Endothelial cell of umbilical vein (primary cell): ENCODE data around the gene TESK1. TPM values are rescaled to one million over a fixed set of nuclear protein-coding genes. Genes with fewer than 3 reads are reported as not detected.

Experiments used
- BruUV-seq: library from RNA; stranded (reverse); fragments of 400-500 nt; replicated peaks from 2 replicates; lab custom pipeline; 2021; lab: Mats Ljungman, UMichigan
- CTCF ChIA-PET: fragments of 300-600, 350-600 bp; sonication (Branson Sonifier 250); formaldehyde crosslinking; loops from one replicate; lab custom pipeline; 2021; ENCODE audit warnings: antibody characterized with exemption, inconsistent platforms; lab: Charles Lee
- POLR2A ChIA-PET: fragments of 300-600, 350-600 bp; sonication (Branson Sonifier 250); formaldehyde crosslinking; loops from one replicate; lab custom pipeline; 2021; ENCODE audit warnings: antibody characterized with exemption, inconsistent platforms; lab: Charles Lee
- DNase-seq: peaks from one replicate; pipeline ENCODE4 v3.0.0-alpha.2; 2011; ENCODE audit warnings: low read depth, low spot score
- FAIRE-seq: peaks from 2 replicates; lab custom pipeline; 2011; peaks lifted over from hg19 to GRCh38; lab: Jason Lieb, UNC
- H2AFZ ChIP-seq: 2 replicates; pipeline ENCODE4 v1.6.0; 2012; ENCODE audit warnings: low read depth, low read length, control low read depth, inconsistent platforms
- H3K27ac ChIP-seq: 2 replicates; pipeline ENCODE4 v1.5.1; 2011; ENCODE audit warnings: low read depth, mild to moderate bottlenecking, control low read depth, low read length, moderate library complexity; ENCODE audit not compliant: insufficient read depth
- H3K27me3 ChIP-seq, 2 experiments: 2 replicates each; pipeline versions ENCODE4 v1.6.0 to v1.6.1; 2011; ENCODE audit warnings: low read length in 2 of 2, mixed read lengths in 1 of 2; ENCODE audit not compliant: control insufficient read depth in 2 of 2, insufficient read depth in 2 of 2
- H3K36me3 ChIP-seq, 2 experiments: 2 replicates in 1 of 2; 3 replicates in 1 of 2; pipeline ENCODE4 v1.5.1; 2011; ENCODE audit warnings: low read length in 2 of 2, mild to moderate bottlenecking in 1 of 2, moderate library complexity in 1 of 2; ENCODE audit not compliant: control insufficient read depth in 2 of 2, insufficient read depth in 2 of 2; ENCODE audit errors: extremely low read depth in 1 of 2
- H3K4me1 ChIP-seq: 3 replicates; pipeline ENCODE4 v1.5.1; 2011; ENCODE audit warnings: mild to moderate bottlenecking, low read length; ENCODE audit not compliant: control insufficient read depth, insufficient read depth; ENCODE audit errors: extremely low read depth
- H3K4me2 ChIP-seq: 2 replicates; pipeline ENCODE4 v1.6.1; 2011; ENCODE audit warnings: low read length, control low read depth, mixed read lengths; ENCODE audit not compliant: insufficient read depth
- H3K4me3 ChIP-seq, 3 experiments: fragments of 200-600 bp in 1 of 3; sonication (generic), shearing (Covaris generic) in 1 of 3; replicated peaks in 1 of 3; 2 replicates each; pipeline ENCODE4 v1.5.1; 2011 to 2016; ENCODE audit warnings: control low read depth in 3 of 3, low read length in 3 of 3, mild to moderate bottlenecking in 2 of 3, inconsistent platforms in 1 of 3, low read depth in 1 of 3, moderate library complexity in 1 of 3; ENCODE audit not compliant: insufficient read depth in 1 of 3
- H3K79me2 ChIP-seq: 2 replicates; pipeline ENCODE4 v1.6.0; 2012; ENCODE audit warnings: low read length, inconsistent platforms; ENCODE audit not compliant: control insufficient read depth, insufficient read depth
- H3K9ac ChIP-seq: replicated peaks from 2 replicates; pipeline ENCODE3; 2011; ENCODE audit warnings: low read length, control low read depth; ENCODE audit not compliant: insufficient read depth; ENCODE audit errors: extremely low read depth
- H3K9me1 ChIP-seq: replicated peaks from 3 replicates; pipeline ENCODE4 v1.6.0; 2011; ENCODE audit warnings: mild to moderate bottlenecking, low read length; ENCODE audit not compliant: control insufficient read depth, insufficient read depth; ENCODE audit errors: extremely low read depth
- H3K9me3 ChIP-seq: replicated peaks from 2 replicates; pipeline ENCODE4 v1.5.1; 2012; ENCODE audit warnings: low read length, inconsistent platforms; ENCODE audit not compliant: control insufficient read depth, insufficient read depth
- H4K20me1 ChIP-seq: replicated peaks from 2 replicates; pipeline ENCODE3; 2011; ENCODE audit warnings: mild to moderate bottlenecking, low read length; ENCODE audit not compliant: control insufficient read depth, insufficient read depth; ENCODE audit errors: extremely low read depth
- CTCF ChIP-seq, 2 donors: IDR thresholded peaks; 1 replicate in 1 of 2; 2 replicates in 1 of 2; pipeline ENCODE4 v1.5.1; 2011; ENCODE audit warnings: low read length in 2 of 2, mild to moderate bottlenecking in 2 of 2, moderate library complexity in 2 of 2, control low read depth in 1 of 2, inconsistent platforms in 1 of 2, low read depth in 1 of 2; ENCODE audit not compliant: insufficient read depth in 1 of 2; ENCODE audit errors: extremely low read depth in 1 of 2
- EZH2 ChIP-seq: IDR thresholded peaks from 2 replicates; pipeline ENCODE4 v1.6.1; 2012; ENCODE audit warnings: borderline replicate concordance, low read depth, mild to moderate bottlenecking, moderate library complexity, low read length, inconsistent platforms; ENCODE audit not compliant: severe bottlenecking
- FOS ChIP-seq: IDR thresholded peaks from 2 replicates; pipeline ENCODE4 v1.6.1; 2011; ENCODE audit warnings: mild to moderate bottlenecking, low read length, moderate library complexity, borderline replicate concordance; ENCODE audit not compliant: insufficient read depth
- GATA2 ChIP-seq: IDR thresholded peaks from 2 replicates; pipeline ENCODE4 v1.7.0; 2011; ENCODE audit warnings: low read depth, mild to moderate bottlenecking, moderate library complexity, mixed read lengths, low read length; ENCODE audit not compliant: insufficient read length, insufficient read depth
- JUN ChIP-seq: IDR thresholded peaks from 2 replicates; pipeline ENCODE4 v1.6.1; 2011; ENCODE audit warnings: borderline replicate concordance, low read depth; ENCODE audit not compliant: insufficient read length, insufficient read depth
- MAX ChIP-seq: IDR thresholded peaks from 2 replicates; pipeline ENCODE4 v1.6.1; 2011; ENCODE audit not compliant: insufficient read depth, insufficient read length
- MYC ChIP-seq: IDR thresholded peaks from one replicate; pipeline ENCODE4 v1.6.1; 2011; ENCODE audit warnings: mild to moderate bottlenecking, low read depth, low read length
- POLR2A ChIP-seq: IDR thresholded peaks from 2 replicates; pipeline ENCODE4 v1.6.1; 2012; ENCODE audit warnings: low read depth, mild to moderate bottlenecking, control low read depth, low read length
- POLR2AphosphoS5 ChIP-seq: IDR thresholded peaks from 2 replicates; pipeline ENCODE4 v1.6.1; 2012; ENCODE audit warnings: low read depth, mild to moderate bottlenecking, control low read depth, low read length, moderate library complexity; ENCODE audit not compliant: insufficient read depth
- dilution Hi-C: fragments of 300-500 bp; cut with MboI; formaldehyde crosslinking; loops from one replicate; pipeline ENCODE4 v1.15.0; 2019; ENCODE audit warnings: low sequenced_read_pairs; ENCODE audit not compliant: extremely low pct_ligation_motif_present
- intact Hi-C: fragments of 100-400 bp; cut with micrococcal nuclease; formaldehyde crosslinking; loops from one replicate; pipeline ENCODE4 v1.10.0; 2022
- polyA plus RNA-seq, 4 experiments: library from polyadenylated mRNA; depleted of rRNA in 3 of 4; stranded (reverse) in 3 of 4; unstranded in 1 of 4; fragments of >200 nt; gene quantifications; 2 replicates each; pipeline versions ENCODE4 v1.2.1 to v1.2.3, GENCODE V29; 2011 to 2012; ENCODE audit warnings: missing spikeins in 1 of 4
- total RNA-seq: library from RNA; stranded (reverse); gene quantifications from 2 replicates; pipeline ENCODE4 v1.2.3, GENCODE V29; 2021

TESK1 gene
- total and polyA plus RNA-seq, 2 donors (not counting 3 experiments of a cell fraction or from before 2014, with no cell fraction given) = 25.3 to 26.4 TPM

GRCh38 chr9:35606726-35607125 is 1.7 kb downstream of the TESK1 start:
- Histone ChIP-seq H3K4me3 (no peak overlapping the region), H2AFZ (no peak overlapping the region), H3K9ac (no peak overlapping the region), H3K36me3 (peaks cover 3 to 14% of the 10 kb centered on the region in 2 experiments), H3K4me2 (no peak overlapping the region), H3K27me3 (no peaks in the 10 kb centered on the region), H3K9me1 (no peaks in the 10 kb centered on the region), H3K79me2 (no peaks in the 10 kb centered on the region), H4K20me1 (no peaks in the 10 kb centered on the region), H3K27ac (no peak overlapping the region), H3K4me1 (peaks cover 16% of the 10 kb centered on the region), H3K9me3 (no peaks in the 10 kb centered on the region)
- TF ChIP-seq POLR2AphosphoS5 (no peak), CTCF (IDR thresholded peaks at IDR 0.05; ENCODE audit: extremely low read depth in 1 of 2, insufficient read depth in 1 of 2, low read depth in 1 of 2, low read length in 2 of 2) (no peak), GATA2 (no peak), JUN (no peak), MAX (no peak), MYC (no peak), EZH2 (no peak), FOS (no peak), POLR2A (no peak)
- FAIRE-seq = no peak
- POLR2A ChIA-PET = no interaction called here
- CTCF ChIA-PET = no interaction called here
- intact Hi-C loops = no loop called here
- dilution Hi-C loops = no loop called here
- no peak for DNase-seq
- BruUV-seq = no TSS peak
